SU-DHL-6 (cell line): ENCODE data around the gene INPP5A.

Experiments used
- H2AFZ ChIP-seq: fragments of 200-600 bp; sonication (generic); 2 replicates; pipeline ENCODE4 v1.6.1; 2014; ENCODE audit warnings: low read depth, mild to moderate bottlenecking, moderate library complexity, mixed read lengths, antibody characterized with exemption, low read length; ENCODE audit not compliant: severe bottlenecking
- H3F3A ChIP-seq: fragments of 200-600 bp; shearing (Covaris generic); 2 replicates; pipeline ENCODE4 v1.6.0; 2016; ENCODE audit warnings: antibody characterized with exemption, mild to moderate bottlenecking; ENCODE audit not compliant: insufficient read depth
- H3K27ac ChIP-seq: fragments of 200-600 bp; sonication (generic); 2 replicates; pipeline ENCODE4 v1.5.1; 2016; ENCODE audit warnings: low read depth, mild to moderate bottlenecking, low read length, moderate library complexity, mixed read lengths
- H3K27me3 ChIP-seq: fragments of 200-600 bp; sonication (generic), shearing (Covaris generic); 2 replicates; pipeline ENCODE4 v1.6.0; 2014; ENCODE audit warnings: mild to moderate bottlenecking, low read length
- H3K36me3 ChIP-seq: fragments of 200-600 bp; sonication (generic); 2 replicates; pipeline ENCODE4 v1.6.1; 2014; ENCODE audit warnings: mild to moderate bottlenecking, low read length, mixed read lengths
- H3K4me2 ChIP-seq: fragments of 300-600, 200-600 bp; shearing (Covaris generic), sonication (generic); 2 replicates; pipeline ENCODE4 v1.6.0; 2014; ENCODE audit warnings: low read length, low read depth, mild to moderate bottlenecking; ENCODE audit not compliant: poor library complexity, severe bottlenecking
- H3K4me3 ChIP-seq: fragments of 200-600 bp; sonication (generic); 2 replicates; pipeline ENCODE4 v1.5.1; 2014; ENCODE audit warnings: antibody characterized with exemption, low read length, mild to moderate bottlenecking, mixed read lengths; ENCODE audit not compliant: insufficient read depth, poor library complexity, severe bottlenecking
- H3K79me2 ChIP-seq: fragments of 200-600 bp; sonication (generic); 2 replicates; pipeline ENCODE4 v1.6.1; 2014; ENCODE audit warnings: mild to moderate bottlenecking, low read length, moderate library complexity; ENCODE audit not compliant: insufficient read depth
- H3K9ac ChIP-seq: fragments of 200-600 bp; sonication (generic); 2 replicates; pipeline ENCODE4 v1.7.0; 2014; ENCODE audit warnings: mild to moderate bottlenecking, low read length
- H3K9me2 ChIP-seq: fragments of 200-600 bp; sonication (generic); replicated peaks from 2 replicates; pipeline ENCODE4 v1.6.1; 2014; ENCODE audit warnings: low read length; ENCODE audit not compliant: insufficient read depth
- H3K9me3 ChIP-seq: fragments of 200-600 bp; sonication (generic); 2 replicates; pipeline ENCODE4 v1.6.1; 2014; ENCODE audit warnings: low read length, mixed read lengths; ENCODE audit not compliant: insufficient read depth
- H4K20me1 ChIP-seq: fragments of 200-600 bp; sonication (generic); 2 replicates; pipeline ENCODE4 v1.6.1; 2014; ENCODE audit warnings: low read depth, mild to moderate bottlenecking, antibody characterized with exemption, low read length, moderate library complexity, mixed read lengths
- EZH2phosphoT487 ChIP-seq: fragments of 200-600 bp; sonication (generic), shearing (Covaris generic); conservative IDR thresholded peaks from 2 replicates; pipeline ENCODE4 v1.6.1; 2018; ENCODE audit warnings: mild to moderate bottlenecking, antibody characterized with exemption, low read length, moderate library complexity, mixed read lengths
- TF ChIP-seq, protein P1 (sequence below): fragments of 200-600 bp; sonication (generic); IDR thresholded peaks from one replicate; pipeline ENCODE4 v1.5.1; 2017; ENCODE audit warnings: antibody characterized with exemption, mild to moderate bottlenecking, low read length, moderate library complexity; ENCODE audit not compliant: insufficient read depth, poor library complexity, severe bottlenecking

The INPP5A gene

DNA sequence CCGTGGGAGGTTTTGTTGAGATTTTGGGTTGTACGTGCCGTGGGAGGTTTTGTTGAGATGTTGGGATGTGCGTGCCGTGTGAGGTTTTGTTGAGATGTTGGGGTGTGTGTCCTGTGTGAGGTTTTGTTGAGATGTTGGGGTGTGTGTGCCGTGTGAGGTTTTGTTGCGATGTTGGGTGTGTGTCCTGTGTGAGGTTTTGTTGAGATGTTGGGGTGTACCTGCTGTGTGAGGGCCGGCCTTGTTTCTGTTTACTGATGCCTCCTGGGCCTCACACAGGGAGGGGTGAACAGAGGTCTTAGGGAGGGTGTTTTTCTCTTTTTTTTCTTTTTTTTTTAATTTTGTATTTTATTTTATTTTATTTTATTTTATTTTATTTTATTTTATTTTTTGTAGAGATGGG, 36.7 kb downstream of the INPP5A start:
- Histone ChIP-seq H3K4me3 (no peak overlapping the region), H3K9me2 (no peaks in the 10 kb centered on the region), H3F3A (no peaks in the 10 kb centered on the region), H3K9ac (no peak overlapping the region), H3K27me3 (no peaks in the 10 kb centered on the region), H3K4me2 (no peak overlapping the region), H3K79me2 (no peaks in the 10 kb centered on the region), H2AFZ (no peak overlapping the region), H4K20me1 (no peaks in the 10 kb centered on the region), H3K36me3 (no peaks in the 10 kb centered on the region), H3K27ac (no peak overlapping the region), H3K9me3 (no peaks in the 10 kb centered on the region)
- TF ChIP-seq EZH2phosphoT487 = no peak
- TF ChIP-seq, protein P1, sequence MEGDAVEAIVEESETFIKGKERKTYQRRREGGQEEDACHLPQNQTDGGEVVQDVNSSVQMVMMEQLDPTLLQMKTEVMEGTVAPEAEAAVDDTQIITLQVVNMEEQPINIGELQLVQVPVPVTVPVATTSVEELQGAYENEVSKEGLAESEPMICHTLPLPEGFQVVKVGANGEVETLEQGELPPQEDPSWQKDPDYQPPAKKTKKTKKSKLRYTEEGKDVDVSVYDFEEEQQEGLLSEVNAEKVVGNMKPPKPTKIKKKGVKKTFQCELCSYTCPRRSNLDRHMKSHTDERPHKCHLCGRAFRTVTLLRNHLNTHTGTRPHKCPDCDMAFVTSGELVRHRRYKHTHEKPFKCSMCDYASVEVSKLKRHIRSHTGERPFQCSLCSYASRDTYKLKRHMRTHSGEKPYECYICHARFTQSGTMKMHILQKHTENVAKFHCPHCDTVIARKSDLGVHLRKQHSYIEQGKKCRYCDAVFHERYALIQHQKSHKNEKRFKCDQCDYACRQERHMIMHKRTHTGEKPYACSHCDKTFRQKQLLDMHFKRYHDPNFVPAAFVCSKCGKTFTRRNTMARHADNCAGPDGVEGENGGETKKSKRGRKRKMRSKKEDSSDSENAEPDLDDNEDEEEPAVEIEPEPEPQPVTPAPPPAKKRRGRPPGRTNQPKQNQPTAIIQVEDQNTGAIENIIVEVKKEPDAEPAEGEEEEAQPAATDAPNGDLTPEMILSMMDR = no peak

DNA sequence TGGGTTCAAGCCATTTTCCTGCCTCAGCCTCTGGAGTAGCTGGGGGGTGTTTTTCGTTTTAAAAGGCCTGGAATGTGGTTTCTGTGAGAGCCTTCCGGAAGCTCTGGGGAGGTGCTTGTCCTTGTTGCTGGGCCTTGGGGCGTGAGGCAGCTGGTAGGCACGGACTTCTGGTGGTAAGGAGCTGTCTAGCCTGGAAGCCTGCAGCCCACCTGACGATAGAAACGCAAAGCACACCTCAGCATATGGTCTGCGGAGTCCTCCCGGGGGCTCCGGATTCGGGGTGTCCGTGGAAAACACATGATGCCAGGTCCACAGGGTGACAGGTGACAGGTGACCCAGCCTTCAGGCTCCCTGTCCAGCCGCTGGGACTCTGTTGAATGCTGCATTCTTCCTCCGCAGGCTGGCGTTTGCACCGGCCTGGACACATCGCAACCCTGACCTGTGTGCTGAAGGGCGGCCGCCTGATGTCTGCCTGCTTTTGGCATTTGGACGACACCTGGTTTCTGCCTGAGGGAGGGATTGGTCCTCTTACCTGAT, 37.3 kb downstream of the INPP5A start:
- Histone ChIP-seq H3K27ac (no peak overlapping the region), H3K27me3 (no peaks in the 10 kb centered on the region), H3F3A (no peaks in the 10 kb centered on the region), H2AFZ (no peak overlapping the region), H3K36me3 (no peaks in the 10 kb centered on the region), H3K4me2 (no peak overlapping the region), H3K79me2 (no peaks in the 10 kb centered on the region), H3K9me3 (no peaks in the 10 kb centered on the region), H3K9ac (no peak overlapping the region), H3K9me2 (no peaks in the 10 kb centered on the region), H4K20me1 (no peaks in the 10 kb centered on the region), H3K4me3 (no peak overlapping the region)
- TF ChIP-seq, protein P1 = no peak
- TF ChIP-seq EZH2phosphoT487 = no peak

DNA sequence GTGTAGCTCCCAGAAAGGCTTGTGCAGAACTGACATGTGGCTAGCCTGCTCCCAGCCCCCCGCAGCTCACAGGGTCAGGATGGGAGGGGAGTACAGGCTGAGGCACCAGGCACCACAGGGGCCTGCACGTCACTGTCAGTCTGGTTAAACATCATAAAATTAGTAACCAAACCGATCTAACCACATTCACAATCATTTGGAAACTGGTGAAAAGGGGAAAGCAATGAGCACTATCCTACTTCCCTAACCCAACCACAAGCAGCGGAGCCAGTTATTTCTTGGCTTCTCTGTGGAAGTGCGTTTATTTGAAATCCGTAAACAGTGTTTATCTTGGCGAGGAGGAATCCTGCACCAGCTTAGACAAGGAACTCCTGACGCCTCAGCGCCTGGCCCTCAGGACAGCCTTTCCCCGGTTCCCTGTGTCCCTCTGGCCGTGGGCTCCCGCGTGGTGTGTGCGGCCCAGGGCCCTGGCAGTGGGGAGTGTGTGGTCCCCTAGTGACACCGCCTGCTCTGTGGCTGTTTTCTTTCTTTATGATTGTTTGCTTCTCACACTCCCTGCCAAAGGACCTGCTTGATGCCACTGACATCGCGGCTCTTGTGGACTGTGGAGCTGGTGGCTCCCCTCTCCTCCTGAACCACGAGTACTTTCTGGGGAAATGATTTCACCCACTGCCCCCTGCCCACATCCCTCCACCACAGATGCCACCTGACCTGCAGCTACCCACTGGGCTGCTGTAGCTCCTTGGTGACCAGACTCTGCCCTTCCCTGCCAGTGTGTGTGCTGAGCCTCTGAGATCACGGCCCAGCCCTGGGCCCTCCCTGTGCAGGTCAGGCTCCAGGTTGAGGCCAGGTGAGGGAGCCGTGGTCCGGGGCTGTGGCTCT, 38.0 kb downstream of the INPP5A start:
- H3K9ac ChIP-seq = no peak overlapping the region
- no peak overlapping the region for H3K4me2 ChIP-seq
- H3K27ac ChIP-seq = no peak overlapping the region
- H2AFZ ChIP-seq = no peak overlapping the region
- H3K4me3 ChIP-seq = no peak overlapping the region
- H3K79me2 ChIP-seq = no peaks in the 10 kb centered on the region
- no peaks in the 10 kb centered on the region for H3F3A ChIP-seq
- TF ChIP-seq EZH2phosphoT487 = no peak
- TF ChIP-seq, protein P1 = no peak
- H3K9me3 ChIP-seq = no peaks in the 10 kb centered on the region
- no peaks in the 10 kb centered on the region for H3K27me3 ChIP-seq
- H4K20me1 ChIP-seq = no peaks in the 10 kb centered on the region
- no peaks in the 10 kb centered on the region for H3K36me3 ChIP-seq
- no peaks in the 10 kb centered on the region for H3K9me2 ChIP-seq
